HCT116 (cell line): ENCODE data around the gene SH3TC2.

Experiments
- CTCF ChIP-seq, 3 experiments: fragments of 200-600 bp in 1 of 3; sonication (generic) in 1 of 3; IDR thresholded peaks in 2 of 3; conservative IDR thresholded peaks in 1 of 3; 2 replicates each; pipeline ENCODE4 v1.5.1; 2012 to 2017; ENCODE audit warnings: low read depth in 2 of 3, low read length in 2 of 3, antibody characterized with exemption in 1 of 3, borderline replicate concordance in 1 of 3, control low read depth in 1 of 3, mild to moderate bottlenecking in 1 of 3, mixed read lengths in 1 of 3, mixed run types in 1 of 3, moderate library complexity in 1 of 3; ENCODE audit not compliant: insufficient read depth in 1 of 3
- EZH2 ChIP-seq: fragments of 200-600 bp; sonication (generic); IDR thresholded peaks from 2 replicates; pipeline ENCODE4 v1.6.1; 2017; ENCODE audit warnings: antibody characterized with exemption, mixed run types

GRCh38 chr5:149079883-149080282 is 17.0 kb upstream of the SH3TC2 start:
- TF ChIP-seq CTCF (IDR thresholded peaks at IDR 0.05 in 2 of 3, conservative IDR thresholded peaks at IDR 0.05 in 1 of 3; ENCODE audit: borderline replicate concordance in 1 of 3, insufficient read depth in 1 of 3, low read depth in 2 of 3, low read length in 2 of 3), result no peak
- no peak for TF ChIP-seq EZH2
